Osteocyte (in vitro differentiated cells): ENCODE data around the gene ANO2. TPM values are rescaled to one million over a fixed set of nuclear protein-coding genes. Genes with fewer than 3 reads are reported as not detected.

Source experiments
- DNase-seq: peaks from one replicate; pipeline ENCODE4 v3.0.0; 2021; ENCODE audit warnings: mixed read lengths; ENCODE audit not compliant: unreplicated experiment; ENCODE audit errors: extremely low spot score
- H3K27ac Mint-ChIP-seq: one replicate; pipeline ENCODE4 v1.8.0; 2021; ENCODE audit warnings: mild to moderate bottlenecking, mixed read lengths; ENCODE audit not compliant: unreplicated experiment
- H3K27me3 Mint-ChIP-seq: one replicate; pipeline ENCODE4 v1.8.0; 2021; ENCODE audit warnings: mixed read lengths; ENCODE audit not compliant: unreplicated experiment
- H3K36me3 Mint-ChIP-seq: one replicate; pipeline ENCODE4 v1.8.0; 2021; ENCODE audit warnings: mixed read lengths; ENCODE audit not compliant: unreplicated experiment
- H3K4me1 Mint-ChIP-seq: one replicate; pipeline ENCODE4 v1.8.0; 2021; ENCODE audit warnings: mixed read lengths; ENCODE audit not compliant: unreplicated experiment
- H3K4me3 Mint-ChIP-seq: one replicate; pipeline ENCODE4 v1.8.0; 2021; ENCODE audit warnings: mild to moderate bottlenecking, moderate library complexity, mixed read lengths; ENCODE audit not compliant: unreplicated experiment
- H3K9me3 Mint-ChIP-seq: one replicate; pipeline ENCODE4 v1.8.0; 2021; ENCODE audit warnings: mixed read lengths; ENCODE audit not compliant: unreplicated experiment
- total RNA-seq: library from RNA; stranded (reverse); gene quantifications from 2 replicates; pipeline ENCODE4 v1.2.1, GENCODE V29; 2021
- TF ChIP-seq, protein P1 (sequence below): fragments of 200-600 bp; sonication (generic); IDR thresholded peaks from 2 replicates; pipeline ENCODE4 v1.5.0; 2021; ENCODE audit warnings: antibody characterized with exemption, mild to moderate bottlenecking, moderate library complexity

ANO2 gene
- total RNA-seq, 1 donor from 2014 or later, result 0.59 TPM

- H3K9me3 Mint-ChIP-seq, result no peaks in the 10 kb centered on the region
- no peaks in the 10 kb centered on the region for H3K36me3 Mint-ChIP-seq
- no peak for DNase-seq
- TF ChIP-seq, protein P1, sequence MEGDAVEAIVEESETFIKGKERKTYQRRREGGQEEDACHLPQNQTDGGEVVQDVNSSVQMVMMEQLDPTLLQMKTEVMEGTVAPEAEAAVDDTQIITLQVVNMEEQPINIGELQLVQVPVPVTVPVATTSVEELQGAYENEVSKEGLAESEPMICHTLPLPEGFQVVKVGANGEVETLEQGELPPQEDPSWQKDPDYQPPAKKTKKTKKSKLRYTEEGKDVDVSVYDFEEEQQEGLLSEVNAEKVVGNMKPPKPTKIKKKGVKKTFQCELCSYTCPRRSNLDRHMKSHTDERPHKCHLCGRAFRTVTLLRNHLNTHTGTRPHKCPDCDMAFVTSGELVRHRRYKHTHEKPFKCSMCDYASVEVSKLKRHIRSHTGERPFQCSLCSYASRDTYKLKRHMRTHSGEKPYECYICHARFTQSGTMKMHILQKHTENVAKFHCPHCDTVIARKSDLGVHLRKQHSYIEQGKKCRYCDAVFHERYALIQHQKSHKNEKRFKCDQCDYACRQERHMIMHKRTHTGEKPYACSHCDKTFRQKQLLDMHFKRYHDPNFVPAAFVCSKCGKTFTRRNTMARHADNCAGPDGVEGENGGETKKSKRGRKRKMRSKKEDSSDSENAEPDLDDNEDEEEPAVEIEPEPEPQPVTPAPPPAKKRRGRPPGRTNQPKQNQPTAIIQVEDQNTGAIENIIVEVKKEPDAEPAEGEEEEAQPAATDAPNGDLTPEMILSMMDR, result no peak
- H3K27ac Mint-ChIP-seq, result no peak overlapping the region
- peaks cover 6% of the 10 kb centered on the region for H3K4me1 Mint-ChIP-seq
- no peaks in the 10 kb centered on the region for H3K27me3 Mint-ChIP-seq
- H3K4me3 Mint-ChIP-seq, result no peak overlapping the region
Measured at GRCh38 chr12:5715021-5715420, 230.0 kb downstream of the ANO2 start.

- H3K27ac Mint-ChIP-seq, result no peak overlapping the region
- H3K9me3 Mint-ChIP-seq, result no peaks in the 10 kb centered on the region
- H3K4me3 Mint-ChIP-seq, result no peak overlapping the region
- peaks cover 6% of the 10 kb centered on the region for H3K4me1 Mint-ChIP-seq
- TF ChIP-seq, protein P1, result no peak
- peak; percentile 30 for DNase-seq
- H3K27me3 Mint-ChIP-seq, result no peaks in the 10 kb centered on the region
- no peaks in the 10 kb centered on the region for H3K36me3 Mint-ChIP-seq
Measured at GRCh38 chr12:5713599-5714081, 231.4 kb downstream of the ANO2 start.

GRCh38 chr12:5710260-5710878, 234.7 kb downstream of the ANO2 start:
- TF ChIP-seq, protein P1, result no peak
- Mint-ChIP-seq H3K27ac (no peak overlapping the region), H3K36me3 (no peaks in the 10 kb centered on the region), H3K27me3 (peaks cover 5% of the 10 kb centered on the region), H3K4me1 (peaks cover 4% of the 10 kb centered on the region), H3K4me3 (no peak overlapping the region), H3K9me3 (no peaks in the 10 kb centered on the region)
- DNase-seq, result no peak

GRCh38 chr12:5708371-5708770, 236.7 kb downstream of the ANO2 start:
- Mint-ChIP-seq H3K27me3 (peaks cover 5% of the 10 kb centered on the region), H3K36me3 (no peaks in the 10 kb centered on the region), H3K9me3 (no peaks in the 10 kb centered on the region), H3K4me1 (no peaks in the 10 kb centered on the region), H3K4me3 (no peak overlapping the region), H3K27ac (no peak overlapping the region)
- DNase-seq, result peak; percentile 57
- TF ChIP-seq, protein P1, result no peak

- Mint-ChIP-seq H3K4me1 (no peaks in the 10 kb centered on the region), H3K9me3 (peaks cover 3% of the 10 kb centered on the region), H3K4me3 (no peak overlapping the region), H3K27ac (no peak overlapping the region), H3K27me3 (peaks cover 10% of the 10 kb centered on the region), H3K36me3 (no peaks in the 10 kb centered on the region)
- DNase-seq, result peak; percentile 25
- TF ChIP-seq, protein P1, result no peak
Measured at GRCh38 chr12:5706247-5706646, 238.8 kb downstream of the ANO2 start.
